ENCODE measurements around the gene NBDY. TPM values are rescaled to one million over a fixed set of nuclear protein-coding genes. Genes with fewer than 3 reads are reported as not detected.

The NBDY gene
- total and polyA plus RNA-seq, 2 of the 13 experiments (the other 11 are each of a cell fraction or from before 2014, with no cell fraction given), result 1.4 to 1.7 TPM

- no peaks in the 10 kb centered on the region for H3K9me3 ChIP-seq (ENCODE audit: low read length)
- ChIA-PET POLR2A (no interaction called here), CTCF (ENCODE audit: low intra/inter-chr PET ratio, low total read pairs) (no interaction called here)
- no peaks in the 10 kb centered on the region for H3K27me3 ChIP-seq (ENCODE audit: control insufficient read depth in 1 of 2, insufficient read depth in 2 of 2, low read length in 2 of 2)
- H3K79me2 ChIP-seq (ENCODE audit: insufficient read depth, low read length), result no peaks in the 10 kb centered on the region
- H3K4me2 ChIP-seq (ENCODE audit: low read depth, low read length), result no peak overlapping the region
- no peaks in the 10 kb centered on the region for H3K4me1 ChIP-seq (ENCODE audit: insufficient read depth, low read length)
- 87% methylated on average over 1 of the region's 1 CpG for WGBS (ENCODE audit: low lambda C conversion rate)
- H3K27ac ChIP-seq (ENCODE audit: extremely low read length, insufficient read depth, low read length), result no peak overlapping the region
- ATAC-seq (no peak), FAIRE-seq (no peak), DNase-seq (ENCODE audit: low spot score) (no peak)
- no peak overlapping the region for H3K4me3 ChIP-seq (replicated peaks in 1 of 3; ENCODE audit: insufficient read depth in 1 of 3, low read depth in 2 of 3, low read length in 3 of 3)
- intact Hi-C loops (cut with micrococcal nuclease; ENCODE audit: unreplicated experiment), result no loop called here
- no peak overlapping the region for H3K9ac ChIP-seq (ENCODE audit: insufficient read depth, low read depth, low read length)
- BruUV-seq (replicated peaks), result no TSS peak
- no peak overlapping the region for H2AFZ ChIP-seq (ENCODE audit: low read length)
- in situ Hi-C loops (cut with HindIII; ENCODE audit: extremely low pct_ligation_motif_present, low pct_unique_long_range_greater_than_20kb), result loop anchor here (25.0 kb wide), 1 partner anchor 182 kb away; the partner anchor contains the start of gene SPIN3
- H4K20me1 ChIP-seq (ENCODE audit: insufficient read depth, low read length), result no peaks in the 10 kb centered on the region
- H3K36me3 ChIP-seq (replicated peaks in 1 of 2; ENCODE audit: control insufficient read depth in 1 of 2, insufficient read depth in 2 of 2, low read length in 2 of 2), result no peaks in the 10 kb centered on the region
- no peak for TF ChIP-seq TEF (CRISPR knock-in tag; IDR thresholded peaks at IDR 0.05)
- TF ChIP-seq ZNF326 (CRISPR knock-in tag; IDR thresholded peaks at IDR 0.05; ENCODE audit: borderline replicate concordance), result no peak
- TF ChIP-seq ZFP41 (CRISPR knock-in tag; IDR thresholded peaks at IDR 0.05; ENCODE audit: borderline replicate concordance), result no peak
- no peak for TF ChIP-seq NONO (IDR thresholded peaks at IDR 0.05)
- TF ChIP-seq NONO (CRISPR knock-in tag; conservative IDR thresholded peaks at IDR 0.05), result no peak
- TF ChIP-seq ZNF615 (CRISPR knock-in tag; IDR thresholded peaks at IDR 0.05; ENCODE audit: borderline replicate concordance), result no peak
- TF ChIP-seq ZNF275 (CRISPR knock-in tag; IDR thresholded peaks at IDR 0.05; ENCODE audit: borderline replicate concordance), result no peak
- no peak for TF ChIP-seq HINFP (CRISPR knock-in tag; IDR thresholded peaks at IDR 0.05; ENCODE audit: low read depth)
- no peak for TF ChIP-seq ZNF407 (CRISPR knock-in tag; IDR thresholded peaks at IDR 0.05; ENCODE audit: not compliant biosample characterization)
- TF ChIP-seq CREM (IDR thresholded peaks at IDR 0.05), result no peak
- no peak for TF ChIP-seq CREM (CRISPR knock-in tag; IDR thresholded peaks at IDR 0.05)
- TF ChIP-seq YEATS2 (CRISPR knock-in tag; IDR thresholded peaks at IDR 0.05; ENCODE audit: borderline replicate concordance), result no peak
These were observed 76.4 kb downstream of the NBDY start for GRCh38 chrX:56805399-56805798.
